ENCODE results near the gene ATP5PD.
"Not testable (repeated sequence)": the region's sequence is repeated elsewhere in the genome, so short reads cannot be mapped to it uniquely, and the experiment has no call there.

Gene ATP5PD

DNA sequence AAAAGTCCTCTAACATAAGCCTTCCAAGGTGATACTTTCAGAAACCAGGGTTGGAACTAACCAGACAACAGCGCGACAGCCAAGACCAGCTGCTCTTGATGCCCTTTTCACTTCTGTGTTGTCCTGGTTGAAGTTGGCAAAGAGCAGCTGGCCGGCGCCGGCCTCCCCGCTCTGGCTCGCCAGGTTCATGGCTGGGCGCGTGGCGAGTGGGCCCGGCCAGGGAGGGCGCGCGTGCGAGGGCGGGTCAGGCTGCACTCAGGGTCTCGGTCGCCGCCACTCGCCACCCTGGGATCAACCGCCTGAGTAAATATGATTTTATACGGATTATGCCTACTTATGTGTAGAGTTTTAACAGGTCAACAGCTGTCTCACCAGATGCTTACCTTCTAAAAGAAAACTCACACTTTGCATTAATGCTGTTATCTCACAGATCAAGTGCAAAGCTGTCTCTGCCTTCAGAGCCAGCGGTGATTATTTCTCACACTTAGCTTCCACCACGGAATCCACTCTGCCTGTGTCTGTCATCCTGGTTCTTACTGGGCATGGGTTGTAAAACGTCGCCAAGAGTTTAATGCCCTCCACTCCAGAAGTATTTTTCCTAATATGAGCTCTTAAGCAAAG lies 13.8 kb upstream of the ATP5PD start:
- Histone ChIP-seq H3K27ac (ENCODE audit: low read depth, low read length) (peak overlapping the region; percentile 67), H3K9ac (ENCODE audit: low read length) (no peak overlapping the region), H3K4me3 (ENCODE audit: low read length) (no peak overlapping the region), H3K4me1 (ENCODE audit: control insufficient read depth, insufficient read depth, low read length) (peaks cover 4% of the 10 kb centered on the region), H3K36me3 (ENCODE audit: control insufficient read depth, insufficient read depth, low read length) (peaks cover 36% of the 10 kb centered on the region), H3K27me3 (ENCODE audit: control insufficient read depth, insufficient read depth, low read length) (no peaks in the 10 kb centered on the region)

DNA sequence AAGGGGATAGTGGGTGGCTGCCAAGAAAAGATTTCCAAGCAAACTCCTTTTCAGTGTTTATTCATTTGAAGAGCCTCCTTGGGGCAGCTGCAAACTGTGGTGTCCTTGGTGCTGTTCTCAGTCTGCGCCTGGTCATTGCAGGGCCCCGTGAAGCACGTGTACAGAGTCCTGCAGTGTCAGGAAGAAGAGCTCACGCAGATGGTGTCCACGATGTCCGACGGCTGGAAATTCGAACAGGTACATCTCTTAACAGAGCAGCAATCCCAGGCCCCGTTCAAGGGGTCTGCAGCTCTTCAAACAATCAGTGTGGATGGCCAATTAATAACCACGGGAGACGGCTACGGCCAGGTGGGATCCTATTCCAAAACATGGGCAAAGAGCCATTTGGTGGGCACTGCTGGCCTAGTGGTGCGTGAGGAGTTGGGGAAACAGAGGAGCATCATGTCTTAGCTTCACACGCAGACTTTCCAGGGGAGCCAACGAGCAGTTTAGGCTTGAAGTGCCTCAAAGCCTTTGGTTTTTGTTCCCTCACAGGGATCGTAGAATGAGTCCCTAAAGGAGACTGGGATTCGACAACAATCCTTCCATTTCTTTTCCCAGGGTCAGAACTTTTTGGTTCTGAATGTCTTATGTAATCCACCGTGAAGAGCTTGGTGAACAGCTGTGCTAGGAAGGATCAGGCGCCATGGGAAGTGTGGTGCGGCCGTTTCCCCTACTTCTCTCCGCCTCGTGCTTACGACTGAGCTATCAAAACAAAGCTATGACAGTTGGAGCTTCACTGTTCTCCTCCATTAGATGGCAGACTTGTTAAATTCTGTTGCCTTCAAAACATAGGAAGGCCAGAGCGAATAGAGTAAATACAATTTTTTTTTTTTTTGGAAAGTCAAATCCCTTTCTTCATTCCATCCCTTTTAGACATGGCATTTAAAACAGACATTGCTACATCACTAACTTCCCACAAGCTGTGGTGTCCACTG lies 12.9 kb upstream of the ATP5PD start:
- Histone ChIP-seq H3K36me3 (ENCODE audit: control insufficient read depth, insufficient read depth, low read length) (peaks cover 36% of the 10 kb centered on the region), H3K9ac (ENCODE audit: low read length) (no peak overlapping the region), H3K27me3 (ENCODE audit: control insufficient read depth, insufficient read depth, low read length) (no peaks in the 10 kb centered on the region), H3K4me1 (ENCODE audit: control insufficient read depth, insufficient read depth, low read length) (peaks cover 4% of the 10 kb centered on the region), H3K27ac (ENCODE audit: low read depth, low read length) (peak overlapping the region; percentile 68), H3K4me3 (ENCODE audit: low read length) (no peak overlapping the region)

GRCh38 chr17:75051941-75052340 lies 5.2 kb upstream of the ATP5PD start:
- Histone ChIP-seq H3K36me3 (ENCODE audit: control insufficient read depth, insufficient read depth, low read length) (no peaks in the 10 kb centered on the region), H3K4me3 (ENCODE audit: low read length) (no peak overlapping the region), H3K9ac (ENCODE audit: low read length) (no peak overlapping the region), H3K27ac (ENCODE audit: low read depth, low read length) (no peak overlapping the region), H3K27me3 (ENCODE audit: control insufficient read depth, insufficient read depth, low read length) (no peaks in the 10 kb centered on the region), H3K4me1 (ENCODE audit: control insufficient read depth, insufficient read depth, low read length) (peaks cover 9% of the 10 kb centered on the region)

DNA sequence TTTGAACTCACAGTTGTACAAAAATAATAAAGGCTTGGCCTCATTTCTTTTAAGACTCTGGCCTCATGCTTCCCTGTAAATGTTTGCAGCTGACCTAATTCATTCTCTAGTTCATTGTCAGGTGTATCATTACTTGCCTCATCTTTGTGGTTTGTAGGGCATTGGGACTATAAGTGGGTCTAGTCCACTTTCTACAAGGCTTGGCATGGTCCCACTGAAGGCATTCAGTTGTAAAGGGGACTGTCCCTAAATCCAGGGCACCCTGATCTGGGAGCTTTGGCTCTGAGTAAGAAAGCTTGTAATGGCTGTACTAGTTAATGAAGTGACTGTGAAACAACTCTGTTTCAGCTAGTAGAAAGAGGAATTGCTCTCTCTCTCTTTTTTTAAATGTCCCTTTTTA lies 2.9 kb upstream of the ATP5PD start:
- Histone ChIP-seq H3K27ac (ENCODE audit: low read depth, low read length) (no peak overlapping the region), H3K27me3 (ENCODE audit: control insufficient read depth, insufficient read depth, low read length) (no peaks in the 10 kb centered on the region), H3K36me3 (ENCODE audit: control insufficient read depth, insufficient read depth, low read length) (no peaks in the 10 kb centered on the region), H3K4me1 (ENCODE audit: control insufficient read depth, insufficient read depth, low read length) (peaks cover 9% of the 10 kb centered on the region), H3K4me3 (ENCODE audit: low read length) (no peak overlapping the region), H3K9ac (ENCODE audit: low read length) (no peak overlapping the region)

DNA sequence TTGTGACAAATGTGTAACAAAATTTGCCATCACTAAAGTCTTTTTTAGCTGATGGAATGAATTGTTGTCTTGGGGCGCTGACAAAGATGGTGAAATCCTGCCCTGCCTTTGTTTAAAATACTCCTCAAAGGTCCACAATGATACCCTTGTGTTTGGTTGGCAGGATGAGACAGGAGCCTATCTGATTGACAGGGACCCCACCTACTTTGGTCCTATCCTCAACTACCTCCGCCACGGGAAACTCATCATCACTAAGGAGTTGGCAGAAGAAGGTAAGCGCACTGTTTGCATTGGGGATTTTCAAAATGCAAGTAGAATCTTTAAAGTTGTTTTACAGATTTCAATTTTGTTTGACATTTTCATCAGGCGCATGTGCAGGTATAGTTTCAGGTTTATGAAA lies 2.3 kb upstream of the ATP5PD start:
- no peak overlapping the region for H3K9ac ChIP-seq (ENCODE audit: low read length)
- H3K36me3 ChIP-seq (ENCODE audit: control insufficient read depth, insufficient read depth, low read length), result no peaks in the 10 kb centered on the region
- H3K4me3 ChIP-seq (ENCODE audit: low read length), result no peak overlapping the region
- no peak overlapping the region for H3K27ac ChIP-seq (ENCODE audit: low read depth, low read length)
- H3K27me3 ChIP-seq (ENCODE audit: control insufficient read depth, insufficient read depth, low read length), result no peaks in the 10 kb centered on the region
- peaks cover 9% of the 10 kb centered on the region for H3K4me1 ChIP-seq (ENCODE audit: control insufficient read depth, insufficient read depth, low read length)

GRCh38 chr17:75048249-75048878 lies 1.6 kb upstream of the ATP5PD start:
- Histone ChIP-seq H3K4me3 (ENCODE audit: low read length) (peak overlapping the region; percentile 97), H3K27me3 (ENCODE audit: control insufficient read depth, insufficient read depth, low read length) (no peaks in the 10 kb centered on the region), H3K4me1 (ENCODE audit: control insufficient read depth, insufficient read depth, low read length) (peaks cover 9% of the 10 kb centered on the region), H3K36me3 (ENCODE audit: control insufficient read depth, insufficient read depth, low read length) (no peaks in the 10 kb centered on the region), H3K27ac (ENCODE audit: low read depth, low read length) (no peak overlapping the region), H3K9ac (ENCODE audit: low read length) (no peak overlapping the region)

DNA sequence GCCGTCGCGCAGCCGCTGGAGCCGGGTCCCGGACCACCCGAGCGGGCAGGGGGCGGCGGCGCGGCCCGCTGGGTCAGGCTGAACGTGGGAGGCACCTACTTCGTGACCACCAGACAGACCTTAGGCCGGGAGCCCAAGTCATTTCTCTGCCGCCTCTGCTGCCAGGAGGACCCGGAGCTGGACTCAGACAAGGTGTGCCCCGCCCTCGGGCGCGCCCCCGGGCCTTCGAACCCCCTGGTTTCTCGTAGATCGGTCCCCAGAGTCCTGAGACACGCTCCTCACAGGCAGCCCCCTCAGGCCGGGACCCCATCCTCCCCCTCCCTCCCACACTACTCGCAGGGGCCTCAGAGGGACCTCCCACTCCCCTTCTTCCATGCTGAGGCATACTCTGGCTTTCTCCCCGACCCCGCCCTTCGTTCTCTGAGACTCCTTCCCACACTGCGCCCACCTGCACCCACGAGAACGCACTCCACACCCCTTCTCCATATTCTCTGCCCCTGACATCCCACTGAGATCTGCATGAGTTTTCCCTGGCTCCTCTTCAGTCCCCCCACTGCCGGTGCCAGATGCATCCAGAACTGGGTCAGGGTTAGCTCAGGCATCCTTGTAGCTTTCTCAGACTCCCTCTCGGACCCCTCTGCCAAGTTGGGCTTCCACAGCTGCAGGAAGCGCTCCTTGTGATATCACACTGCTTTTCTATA lies 779 bp upstream of the ATP5PD start:
- H3K27me3 ChIP-seq (ENCODE audit: control insufficient read depth, insufficient read depth, low read length), result no peaks in the 10 kb centered on the region
- H3K9ac ChIP-seq (ENCODE audit: low read length), result peak overlapping the region; percentile 70
- peak overlapping the region; percentile 97 for H3K4me3 ChIP-seq (ENCODE audit: low read length)
- H3K36me3 ChIP-seq (ENCODE audit: control insufficient read depth, insufficient read depth, low read length), result no peaks in the 10 kb centered on the region
- peak overlapping the region; percentile 71 for H3K27ac ChIP-seq (ENCODE audit: low read depth, low read length)
- H3K4me1 ChIP-seq (ENCODE audit: control insufficient read depth, insufficient read depth, low read length), result peaks cover 9% of the 10 kb centered on the region

DNA sequence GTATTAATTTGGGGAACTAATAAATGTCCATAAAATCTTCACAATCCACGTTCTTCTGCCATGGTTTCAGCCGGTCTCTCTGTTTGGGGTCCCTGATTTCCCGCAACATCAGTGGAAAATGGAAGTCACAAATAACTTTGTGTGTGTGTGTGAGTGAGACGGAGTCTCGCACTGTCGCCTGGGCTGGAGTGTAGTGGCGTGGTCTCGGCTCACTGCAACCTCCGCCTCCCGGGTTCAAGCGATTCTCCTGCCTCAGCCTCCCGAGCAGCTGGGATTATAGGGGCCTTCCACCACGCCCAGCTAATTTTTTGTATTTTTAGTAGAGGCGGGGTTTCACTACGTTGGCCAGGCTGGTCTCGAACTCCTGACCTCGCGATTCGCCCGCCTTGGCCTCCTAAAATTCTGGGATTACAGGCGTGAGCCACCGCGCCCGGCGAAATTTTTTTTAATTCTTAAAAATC lies 793 bp downstream of the ATP5PD start:
- peak overlapping the region; percentile 86 for H3K9ac ChIP-seq (ENCODE audit: low read length)
- H3K36me3 ChIP-seq (ENCODE audit: control insufficient read depth, insufficient read depth, low read length); H3K27me3 ChIP-seq (ENCODE audit: control insufficient read depth, insufficient read depth, low read length); H3K4me1 ChIP-seq (ENCODE audit: control insufficient read depth, insufficient read depth, low read length): not testable (repeated sequence)
- peak overlapping the region; percentile 97 for H3K4me3 ChIP-seq (ENCODE audit: low read length)
- H3K27ac ChIP-seq (ENCODE audit: low read depth, low read length), result peak overlapping the region; percentile 99

GRCh38 chr17:75044716-75045115 lies 2.1 kb downstream of the ATP5PD start:
- Histone ChIP-seq H3K4me3 (ENCODE audit: low read length) (no peak overlapping the region), H3K9ac (ENCODE audit: low read length) (no peak overlapping the region), H3K27ac (ENCODE audit: low read depth, low read length) (no peak overlapping the region), H3K27me3 (ENCODE audit: control insufficient read depth, insufficient read depth, low read length) (no peaks in the 10 kb centered on the region), H3K36me3 (ENCODE audit: control insufficient read depth, insufficient read depth, low read length) (peaks cover 8% of the 10 kb centered on the region), H3K4me1 (ENCODE audit: control insufficient read depth, insufficient read depth, low read length) (peaks cover 9% of the 10 kb centered on the region)

DNA sequence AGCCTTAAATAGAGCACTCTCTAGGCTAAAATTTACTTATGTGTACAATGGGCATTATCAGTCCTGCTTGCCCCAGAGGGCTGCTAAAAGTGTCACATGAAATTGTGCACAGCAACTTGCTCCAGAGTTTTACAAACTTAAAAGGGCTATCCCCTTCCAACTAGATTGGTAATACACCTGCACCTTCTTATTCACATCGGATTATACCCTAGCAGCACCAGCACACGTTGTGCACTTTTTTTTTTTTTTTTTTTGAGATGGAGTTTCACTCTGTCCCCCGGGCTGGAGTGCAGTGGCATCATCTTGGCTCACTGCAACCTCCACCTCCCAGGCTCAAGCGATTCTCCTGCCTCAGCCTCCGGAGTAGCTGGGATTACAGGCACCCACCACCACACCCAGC lies 3.0 kb downstream of the ATP5PD start:
- H3K27ac ChIP-seq (ENCODE audit: low read depth, low read length); H3K9ac ChIP-seq (ENCODE audit: low read length); H3K27me3 ChIP-seq (ENCODE audit: control insufficient read depth, insufficient read depth, low read length); H3K4me1 ChIP-seq (ENCODE audit: control insufficient read depth, insufficient read depth, low read length); H3K4me3 ChIP-seq (ENCODE audit: low read length): not testable (repeated sequence)
- H3K36me3 ChIP-seq (ENCODE audit: control insufficient read depth, insufficient read depth, low read length), result peaks cover 14% of the 10 kb centered on the region

DNA sequence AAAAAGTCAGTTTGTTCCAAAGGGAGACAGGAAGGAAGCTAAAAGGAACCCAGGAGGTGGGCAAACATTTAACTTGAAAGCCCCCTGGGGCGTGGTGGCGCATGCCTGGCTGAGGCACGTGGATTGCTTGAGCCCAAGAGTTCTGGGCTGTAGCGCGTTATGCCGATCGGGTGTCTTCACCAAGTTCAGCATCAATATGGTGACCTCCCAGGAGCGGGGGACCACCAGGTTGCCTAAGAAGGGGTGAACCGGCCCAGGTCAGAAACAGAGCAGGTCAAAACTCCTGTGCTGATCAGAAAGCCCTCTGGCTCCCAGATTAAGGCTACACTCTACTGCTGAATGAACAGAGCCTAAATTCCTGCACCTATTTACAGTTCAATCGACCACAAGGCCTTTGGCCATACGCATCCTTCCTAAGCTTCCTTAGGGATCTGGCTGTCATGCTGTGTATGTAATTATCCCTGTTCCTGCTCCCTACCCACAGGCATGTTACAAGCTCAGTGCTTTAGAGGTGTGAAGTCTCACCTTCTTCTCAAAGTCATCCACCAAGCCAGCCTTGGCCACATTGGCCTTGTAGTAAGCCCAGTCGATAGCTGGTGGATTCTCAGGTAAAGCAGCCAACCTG lies 5.0 kb downstream of the ATP5PD start:
- Histone ChIP-seq H3K27me3 (ENCODE audit: control insufficient read depth, insufficient read depth, low read length) (no peaks in the 10 kb centered on the region), H3K27ac (ENCODE audit: low read depth, low read length) (no peak overlapping the region), H3K9ac (ENCODE audit: low read length) (no peak overlapping the region), H3K4me3 (ENCODE audit: low read length) (no peak overlapping the region), H3K4me1 (ENCODE audit: control insufficient read depth, insufficient read depth, low read length) (no peaks in the 10 kb centered on the region), H3K36me3 (ENCODE audit: control insufficient read depth, insufficient read depth, low read length) (peaks cover 14% of the 10 kb centered on the region)

DNA sequence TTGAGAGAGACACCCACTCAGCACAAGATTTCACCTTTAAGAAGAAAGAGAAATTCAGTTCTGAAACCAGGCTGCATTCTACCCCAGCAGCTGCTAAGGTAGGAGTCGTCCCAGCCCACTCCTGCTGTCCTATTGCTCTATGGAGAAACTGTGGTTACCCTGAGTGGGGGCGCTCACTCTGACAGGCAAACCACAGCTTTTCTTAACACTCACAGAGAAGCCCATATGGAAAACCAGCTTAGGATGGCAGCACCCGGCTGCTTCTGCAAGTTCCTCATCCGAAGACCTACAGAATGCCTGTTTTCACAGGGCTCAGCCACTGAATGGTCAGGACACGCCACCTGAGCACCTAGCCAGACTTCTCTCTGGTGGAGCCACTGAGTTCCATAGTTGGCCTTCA lies 7.5 kb downstream of the ATP5PD start:
- peaks cover 2% of the 10 kb centered on the region for H3K4me1 ChIP-seq (ENCODE audit: control insufficient read depth, insufficient read depth, low read length)
- H3K27me3 ChIP-seq (ENCODE audit: control insufficient read depth, insufficient read depth, low read length), result no peaks in the 10 kb centered on the region
- peaks cover 14% of the 10 kb centered on the region for H3K36me3 ChIP-seq (ENCODE audit: control insufficient read depth, insufficient read depth, low read length)
- H3K4me3 ChIP-seq (ENCODE audit: low read length), result no peak overlapping the region
- no peak overlapping the region for H3K27ac ChIP-seq (ENCODE audit: low read depth, low read length)
- no peak overlapping the region for H3K9ac ChIP-seq (ENCODE audit: low read length)
